ENCODE measurements around the gene LIMS4.
"Not testable (repeated sequence)": the region's sequence is repeated elsewhere in the genome, so short reads cannot be mapped to it uniquely, and the experiment has no call there.

LIMS4 gene
- long read RNA-seq, donor 1: 0 reads
- long read RNA-seq, donor 2: 0 reads
- long read RNA-seq, donor 3: 0 reads
- long read RNA-seq, donor 4, partial matches to known transcripts: 0 of 1 reads
- long read RNA-seq, donor 4, other reads (novel, unspliced or antisense): 0 of 1 reads
- long read RNA-seq, donor 5: 0 reads
- long read RNA-seq, donor 6: 0 reads
- long read RNA-seq, donor 7, partial matches to known transcripts: 0 of 1 reads
- long read RNA-seq, donor 7, other reads (novel, unspliced or antisense): 0 of 1 reads
- long read RNA-seq, donor 8: 0 reads

- not testable (repeated sequence) for DNase-seq
Measured at GRCh38 chr2:110472171-110473058, at the start of gene LIMS4. Gene LIMS4 (minus strand): TSS chr2:110472816. CDS start chr2:110472778, 38 bp downstream.

GRCh38 chr2:110499755-110500377, 27.2 kb upstream of the LIMS4 start:
- DNase-seq: not testable (repeated sequence)

- not testable (repeated sequence) for DNase-seq
Measured at GRCh38 chr2:110496027-110496426, 23.4 kb upstream of the LIMS4 start.

GRCh38 chr2:110494488-110494887, 21.9 kb upstream of the LIMS4 start:
- not testable (repeated sequence) for DNase-seq

GRCh38 chr2:110488991-110489390, 16.4 kb upstream of the LIMS4 start:
- DNase-seq: not testable (repeated sequence)

- DNase-seq: not testable (repeated sequence)
Measured at GRCh38 chr2:110482697-110483096, 10.1 kb upstream of the LIMS4 start.

- not testable (repeated sequence) for DNase-seq
Measured at GRCh38 chr2:110481200-110481599, 8.6 kb upstream of the LIMS4 start.

- DNase-seq: not testable (repeated sequence)
Measured at GRCh38 chr2:110480084-110480483, 7.5 kb upstream of the LIMS4 start.

- not testable (repeated sequence) for DNase-seq
Measured at GRCh38 chr2:110477370-110477769, 4.8 kb upstream of the LIMS4 start.

- not testable (repeated sequence) for DNase-seq
Measured at GRCh38 chr2:110476952-110477351, 4.3 kb upstream of the LIMS4 start.

- not testable (repeated sequence) for DNase-seq
Measured at GRCh38 chr2:110475627-110476359, 3.2 kb upstream of the LIMS4 start.

GRCh38 chr2:110474898-110475297, 2.3 kb upstream of the LIMS4 start:
- DNase-seq: not testable (repeated sequence)

- DNase-seq: not testable (repeated sequence)
Measured at GRCh38 chr2:110473059-110473358, 393 bp upstream of the LIMS4 start.

GRCh38 chr2:110468921-110469320, 3.7 kb downstream of the LIMS4 start:
- DNase-seq: not testable (repeated sequence)

- DNase-seq: not testable (repeated sequence)
Measured at GRCh38 chr2:110465312-110465711, 7.3 kb downstream of the LIMS4 start.

GRCh38 chr2:110462458-110462857, 10.2 kb downstream of the LIMS4 start:
- not testable (repeated sequence) for DNase-seq

- not testable (repeated sequence) for DNase-seq
Measured at GRCh38 chr2:110460318-110460717, 12.3 kb downstream of the LIMS4 start.

- DNase-seq: not testable (repeated sequence)
Measured at GRCh38 chr2:110457214-110457590, 15.4 kb downstream of the LIMS4 start.

GRCh38 chr2:110456291-110457213, 16.1 kb downstream of the LIMS4 start:
- DNase-seq: not testable (repeated sequence)

- not testable (repeated sequence) for DNase-seq
Measured at GRCh38 chr2:110455080-110455670, 17.4 kb downstream of the LIMS4 start.

GRCh38 chr2:110450951-110451350, 21.7 kb downstream of the LIMS4 start:
- DNase-seq: not testable (repeated sequence)

All from right kidney (tissue), 9 donors.